H1 (cell line): ENCODE results near the gene C6orf120. TPM values are rescaled to one million over a fixed set of nuclear protein-coding genes. Genes with fewer than 3 reads are reported as not detected.
A peak's percentile ranks its signal among the peaks of the same experiment; 100 is the strongest.

Experiments
- CTCF ChIA-PET: fragments of 300-600 bp; sonication (Branson Sonifier 250); formaldehyde crosslinking; loops from one replicate; lab custom pipeline; 2021; ENCODE audit not compliant: partially characterized antibody; lab: Charles Lee
- POLR2A ChIA-PET: fragments of 300-600 bp; sonication (Branson Sonifier 250); formaldehyde crosslinking; loops from one replicate; lab custom pipeline; 2021; ENCODE audit warnings: inconsistent platforms; ENCODE audit not compliant: partially characterized antibody; lab: Charles Lee
- DNase-seq, 2 experiments: peaks; one replicate each; pipeline versions ENCODE4 v3.0.0 to v3.0.0-alpha.2; 2010 to 2022; ENCODE audit warnings: low spot score in 2 of 2, low read depth in 1 of 2, mixed read lengths in 1 of 2
- FAIRE-seq: peaks from 2 replicates; lab custom pipeline; 2011; peaks lifted over from hg19 to GRCh38; lab: Jason Lieb, UNC
- H2AFZ ChIP-seq: 2 replicates; pipeline ENCODE4 v1.8.1; 2012; ENCODE audit warnings: low read length, inconsistent platforms
- H2AK5ac ChIP-seq: 2 replicates; pipeline ENCODE4 v1.6.1; 2013; ENCODE audit warnings: low read depth, low read length
- H2BK120ac ChIP-seq: replicated peaks from 2 replicates; pipeline ENCODE3; 2013; ENCODE audit warnings: low read depth, low read length, inconsistent platforms
- H2BK12ac ChIP-seq: 2 replicates; pipeline ENCODE4 v1.6.1; 2013; ENCODE audit warnings: low read depth, low read length
- H2BK15ac ChIP-seq: 2 replicates; pipeline ENCODE4 v1.6.1; 2013; ENCODE audit warnings: low read length
- H2BK20ac ChIP-seq: 2 replicates; pipeline ENCODE4 v1.6.1; 2013; ENCODE audit warnings: low read length
- H2BK5ac ChIP-seq: 2 replicates; pipeline ENCODE4 v1.6.1; 2013; ENCODE audit warnings: low read depth, low read length
- H3K14ac ChIP-seq: 2 replicates; pipeline ENCODE4 v1.6.1; 2013; ENCODE audit warnings: inconsistent platforms; ENCODE audit not compliant: insufficient read length
- H3K18ac ChIP-seq: 2 replicates; pipeline ENCODE4 v1.6.1; 2013; ENCODE audit warnings: low read length; ENCODE audit errors: extremely low read depth
- H3K23ac ChIP-seq: 2 replicates; pipeline ENCODE4 v1.6.1; 2013; ENCODE audit warnings: inconsistent platforms; ENCODE audit not compliant: insufficient read length
- H3K23me2 ChIP-seq: 2 replicates; pipeline ENCODE4 v1.6.1; 2013; ENCODE audit warnings: low read depth, low read length
- H3K27ac ChIP-seq: 2 replicates; pipeline ENCODE4 v1.6.1; 2011; ENCODE audit warnings: low read depth, low read length, inconsistent platforms
- H3K27me3 ChIP-seq, 4 experiments: replicated peaks in 1 of 4; 1 replicate in 1 of 4; 2 replicates in 3 of 4; pipeline versions ENCODE4 v1.6.1 to v1.8.1; 2011 to 2013; ENCODE audit warnings: low read length in 3 of 4, mild to moderate bottlenecking in 3 of 4, inconsistent platforms in 2 of 4, mixed read lengths in 2 of 4, moderate library complexity in 1 of 4; ENCODE audit not compliant: control insufficient read depth in 3 of 4, insufficient read depth in 3 of 4; ENCODE audit errors: extremely low read depth in 1 of 4
- H3K36me3 ChIP-seq, 4 experiments: 2 replicates each; pipeline versions ENCODE4 v1.6.1 to v1.8.1; 2011 to 2013; ENCODE audit warnings: mild to moderate bottlenecking in 4 of 4, low read length in 3 of 4, moderate library complexity in 2 of 4, control low read depth in 1 of 4, inconsistent platforms in 1 of 4; ENCODE audit not compliant: insufficient read depth in 4 of 4, control insufficient read depth in 2 of 4
- H3K4ac ChIP-seq: replicated peaks from 2 replicates; pipeline ENCODE3; 2013; ENCODE audit warnings: low read length, low read depth, mixed read lengths, inconsistent platforms; ENCODE audit not compliant: insufficient read length
- H3K4me1 ChIP-seq, 4 experiments: replicated peaks in 1 of 4; 1 replicate in 1 of 4; 2 replicates in 3 of 4; pipeline versions ENCODE4 v1.6.1 to v1.8.1; 2011 to 2013; ENCODE audit warnings: low read length in 3 of 4, inconsistent platforms in 2 of 4, mixed read lengths in 1 of 4; ENCODE audit not compliant: insufficient read depth in 4 of 4, control insufficient read depth in 3 of 4
- H3K4me2 ChIP-seq, 2 experiments: 2 replicates each; pipeline versions ENCODE4 v1.6.1 to v1.8.1; 2011 to 2013; ENCODE audit warnings: low read depth in 2 of 2, low read length in 2 of 2, control low read depth in 1 of 2, inconsistent platforms in 1 of 2, mild to moderate bottlenecking in 1 of 2; ENCODE audit not compliant: insufficient read depth in 1 of 2
- H3K4me3 ChIP-seq, 4 experiments: fragments of 200-600, 300-600 bp in 1 of 4; sonication (generic), shearing (Covaris generic), sonication (Bioruptor Twin) in 1 of 4; 2 replicates each; pipeline versions ENCODE4 v1.5.1 to v1.8.1; 2011 to 2016; ENCODE audit warnings: low read length in 4 of 4, low read depth in 3 of 4, control low read depth in 2 of 4, inconsistent platforms in 2 of 4, mild to moderate bottlenecking in 2 of 4, mixed read lengths in 1 of 4, moderate library complexity in 1 of 4; ENCODE audit not compliant: insufficient read depth in 2 of 4; ENCODE audit errors: extremely low read depth in 1 of 4
- H3K56ac ChIP-seq: replicated peaks from 2 replicates; pipeline ENCODE3; 2013; ENCODE audit warnings: low read depth, mild to moderate bottlenecking, mixed read lengths, low read length, inconsistent platforms; ENCODE audit not compliant: insufficient read length
- H3K79me1 ChIP-seq: 2 replicates; pipeline ENCODE4 v1.6.1; 2013; ENCODE audit warnings: low read depth, low read length, control low read depth
- H3K79me2 ChIP-seq, 2 experiments: 2 replicates each; pipeline versions ENCODE4 v1.6.1 to v1.8.1; 2012 to 2013; ENCODE audit warnings: low read length in 2 of 2, mild to moderate bottlenecking in 2 of 2, inconsistent platforms in 1 of 2; ENCODE audit not compliant: insufficient read depth in 2 of 2, control insufficient read depth in 1 of 2
- H3K9ac ChIP-seq, 4 experiments: replicated peaks in 1 of 4; 1 replicate in 1 of 4; 2 replicates in 3 of 4; pipeline versions ENCODE4 v1.6.1 to v1.8.1; 2011 to 2013; ENCODE audit warnings: low read depth in 3 of 4, low read length in 3 of 4, control low read depth in 2 of 4, mild to moderate bottlenecking in 2 of 4, moderate library complexity in 2 of 4, inconsistent platforms in 1 of 4; ENCODE audit errors: extremely low read depth in 1 of 4
- H3K9me3 ChIP-seq, 2 experiments: 2 replicates each; pipeline versions ENCODE4 v1.6.1 to v1.8.1; 2012 to 2013; ENCODE audit warnings: mild to moderate bottlenecking in 2 of 2, moderate library complexity in 2 of 2, control low read depth in 1 of 2, inconsistent platforms in 1 of 2, low read depth in 1 of 2, low read length in 1 of 2, mixed read lengths in 1 of 2; ENCODE audit not compliant: insufficient read depth in 2 of 2
- H4K20me1 ChIP-seq, 2 experiments: replicated peaks in 1 of 2; 2 replicates each; pipeline versions ENCODE3 to v1.8.1; 2011 to 2013; ENCODE audit warnings: inconsistent platforms in 2 of 2, low read length in 2 of 2, mild to moderate bottlenecking in 1 of 2; ENCODE audit not compliant: insufficient read depth in 2 of 2, control insufficient read depth in 1 of 2
- H4K5ac ChIP-seq: 2 replicates; pipeline ENCODE4 v1.6.1; 2013; ENCODE audit warnings: low read length, low read depth, mixed read lengths, inconsistent platforms; ENCODE audit not compliant: insufficient read length
- H4K8ac ChIP-seq: 2 replicates; pipeline ENCODE4 v1.8.0; 2013; ENCODE audit warnings: mild to moderate bottlenecking, moderate library complexity, low read length, inconsistent platforms; ENCODE audit not compliant: insufficient read depth; ENCODE audit errors: extremely low read depth
- H4K91ac ChIP-seq: replicated peaks from 2 replicates; pipeline ENCODE3; 2013; ENCODE audit warnings: low read length, mixed read lengths, inconsistent platforms; ENCODE audit not compliant: insufficient read length
- BACH1 ChIP-seq: IDR thresholded peaks from 2 replicates; pipeline ENCODE4 v1.6.1; 2012; ENCODE audit warnings: low read length, improper control_type of control experiment
- CBX5 ChIP-seq: fragments of 300-800, 300-1000 bp; sonication (generic); IDR thresholded peaks from 2 replicates; pipeline ENCODE4 v1.7.1; 2016; ENCODE audit warnings: antibody characterized with exemption, low read length, low read depth
- CEBPB ChIP-seq: IDR thresholded peaks from 2 replicates; pipeline ENCODE4 v1.6.1; 2012; ENCODE audit warnings: low read depth, low read length
- CHD2 ChIP-seq: IDR thresholded peaks from 2 replicates; pipeline ENCODE4 v1.6.1; 2012; ENCODE audit warnings: low read length, improper control_type of control experiment
- POLR2A ChIP-seq, 2 experiments: IDR thresholded peaks; 1 replicate in 1 of 2; 2 replicates in 1 of 2; pipeline ENCODE4 v1.6.1; 2011; ENCODE audit warnings: low read depth in 2 of 2, low read length in 2 of 2, mild to moderate bottlenecking in 2 of 2; ENCODE audit errors: control extremely low read depth in 1 of 2
- RAD21 ChIP-seq, 2 experiments: IDR thresholded peaks in 1 of 2; conservative IDR thresholded peaks in 1 of 2; 2 replicates each; pipeline ENCODE4 v1.6.1; 2011; ENCODE audit warnings: low read depth in 2 of 2, low read length in 2 of 2, improper control_type of control experiment in 1 of 2, inconsistent platforms in 1 of 2, mild to moderate bottlenecking in 1 of 2, moderate library complexity in 1 of 2
- SIX5 ChIP-seq: IDR thresholded peaks from 2 replicates; pipeline ENCODE4 v1.6.1; 2011; ENCODE audit warnings: mild to moderate bottlenecking, low read depth, low read length
- TBP ChIP-seq: IDR thresholded peaks from 2 replicates; pipeline ENCODE4 v1.6.1; 2011; ENCODE audit warnings: low read depth, low read length, improper control_type of control experiment
- USF2 ChIP-seq: IDR thresholded peaks from 2 replicates; pipeline ENCODE4 v1.6.1; 2011; ENCODE audit warnings: low read length, improper control_type of control experiment
- WGBS, 2 experiments: shearing (Covaris generic) in 1 of 2; methylation state at CpG; one replicate each; pipeline versions ENCODE4 v1.1.6 to v1.1.7; 2013 to 2015; ENCODE audit warnings: low lambda C conversion rate in 2 of 2, mixed read lengths in 2 of 2, inconsistent platforms in 1 of 2, low coverage in 1 of 2, missing lambda C conversion rate in 1 of 2; ENCODE audit not compliant: insufficient replicate concordance in 2 of 2, insufficient coverage in 1 of 2, insufficient read length in 1 of 2; ENCODE audit errors: extremely low coverage in 1 of 2, missing lambda C conversion rate in 1 of 2; 5-methylcytosine and 5-hydroxymethylcytosine counted together
- polyA plus RNA-seq, 7 experiments: library from polyadenylated mRNA; depleted of rRNA in 3 of 7; stranded (reverse) in 5 of 7; unstranded in 2 of 7; fragments of >200 nt in 5 of 7; fragments of 200-250 nt in 2 of 7; gene quantifications; 1 replicate in 5 of 7; 2 replicates in 1 of 7; 4 replicates in 1 of 7; pipeline versions ENCODE4 v1.2.1 to v1.2.3, GENCODE V29; 2011 to 2013; ENCODE audit warnings: missing spikeins in 2 of 7, mixed read lengths in 2 of 7
- total RNA-seq: library from RNA; stranded (reverse); fragmentation: NEBNext Ultra II Directional; extraction: Animal tissue kit (Norgen Biotek cat#: 25700); gene quantifications from 2 replicates; pipeline ENCODE4 v1.2.1, GENCODE V29; 2021

Gene C6orf120
- total and polyA plus RNA-seq, 2 of the 8 experiments (the other 6 are each of a cell fraction or from before 2014, with no cell fraction given), result 16.2 to 30.6 TPM

- Histone ChIP-seq H3K23me2 (peaks cover 15% of the 10 kb centered on the region), H3K9me3 (no peaks in the 10 kb centered on the region), H4K91ac (peak overlapping the region; percentile 95), H2AK5ac (peak overlapping the region; percentile 56; the same call in 1 of the 2 replicates), H2BK120ac (no peak overlapping the region), H2AFZ (peak overlapping the region; percentile 39; the same call in 1 of the 2 replicates), H3K27me3 (peaks cover 0 to 2% (median under 1%) of the 10 kb centered on the region in 4 experiments; a peak in 1 of 7 replicates), H2BK12ac (peak overlapping the region; percentile 86; the same call in 1 of the 2 replicates), H3K4ac (peak overlapping the region; percentile 79), H3K18ac (peak overlapping the region; percentile 89), H3K4me3 (peak overlapping the region; percentile 68 to 87 (median 79)), H3K4me1 (peaks cover 0 to 9% (median 4%) of the 10 kb centered on the region in 4 experiments; a peak in 5 of 7 replicates), H2BK5ac (peak overlapping the region; percentile 83), H3K14ac (no peak overlapping the region), H2BK15ac (0 out of 2 replicates have a peak overlapping the region, but pooled peaks have one; percentile 14), H3K4me2 (peak overlapping the region; percentile 80 to 97), H2BK20ac (0 out of 2 replicates have a peak overlapping the region, but pooled peaks have one; percentile 16), H3K56ac (peak overlapping the region; percentile 77), H4K20me1 (peaks cover 1 to 10% of the 10 kb centered on the region in 2 experiments), H4K8ac (peak overlapping the region; percentile 95; the same call in 1 of the 2 replicates), H3K23ac (no peak overlapping the region), H3K27ac (peak overlapping the region; percentile 93), H3K79me2 (peaks cover 0 to 29% of the 10 kb centered on the region in 2 experiments; a peak in 2 of 4 replicates), H3K36me3 (no peaks in the 10 kb centered on the region), H4K5ac (no peak overlapping the region), H3K9ac (peak overlapping the region; percentile 80 to 96 (median 88)), H3K79me1 (peaks cover 3% of the 10 kb centered on the region; the same call in 1 of the 2 replicates)
- ChIA-PET CTCF (interaction anchor here (0.6 to 1.3 kb wide), 2 partner anchors 22 to 41 kb away, joined by 3 read pairs; no protein-coding TSS in a partner anchor), POLR2A (interaction anchor here (1.1 to 5.9 kb wide), 7 partner anchors 10 to 38 kb away, joined by 4 to 58 read pairs (median 6); partner anchors contain the start of genes C6orf120, DYNLT2, ERMARD and WDR27)
- DNase-seq (peak in 1 of 2 experiments; percentile 49), FAIRE-seq (no peak)
- 21 to 100% methylated on average over 1 to 28 of the region's 29 CpGs for WGBS, 2 experiments
- TF ChIP-seq SIX5 (no peak), CBX5 (no peak), TBP (peak; percentile 49; the same call in 1 of the 2 replicates), CHD2 (peak; percentile 47; the same call in 1 of the 2 replicates), BACH1 (no peak), POLR2A (IDR thresholded peaks at IDR 0.05; ENCODE audit: control extremely low read depth in 1 of 2, low read depth in 2 of 2, low read length in 2 of 2) (no peak; a peak in 2 of 3 replicates), RAD21 (IDR thresholded peaks at IDR 0.05 in 1 of 2, conservative IDR thresholded peaks at IDR 0.05 in 1 of 2; ENCODE audit: low read depth in 2 of 2, low read length in 2 of 2) (no peak), USF2 (no peak), CEBPB (no peak)
These were observed 23.5 kb downstream of the C6orf120 start for GRCh38 chr6:169725125-169726048.
